Activated CD8-positive, alpha-beta memory T cell treated with anti-CD3 and anti-CD28 coated beads for 24 hours (primary cell): ENCODE measurements around the gene C4A.
A peak's percentile ranks its signal among the peaks of the same experiment; 100 is the strongest.
"Not testable (repeated sequence)": the region's sequence is repeated elsewhere in the genome, so short reads cannot be mapped to it uniquely, and the experiment has no call there.

Experiments
- DNase-seq: peaks from one replicate; pipeline ENCODE4 v3.0.0-alpha.2; 2020

Gene C4A

DNA sequence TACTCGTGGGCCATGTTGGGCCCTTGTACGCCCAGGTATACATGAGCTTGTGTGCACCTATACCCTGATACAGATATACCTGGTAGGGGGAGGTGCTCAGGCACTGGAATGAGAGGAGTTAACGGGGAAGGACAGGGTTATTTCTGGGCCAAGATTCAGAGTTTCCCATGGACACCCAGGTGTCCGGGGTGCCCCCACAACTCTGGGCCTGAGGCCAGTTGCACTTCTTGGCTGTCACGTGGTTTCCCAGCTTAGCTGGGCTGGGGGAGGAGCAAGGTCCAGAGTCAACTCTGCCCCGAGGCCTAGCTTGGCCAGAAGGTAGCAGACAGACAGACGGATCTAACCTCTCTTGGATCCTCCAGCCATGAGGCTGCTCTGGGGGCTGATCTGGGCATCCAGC, at the start of gene C4A:
C4A (plus strand) TSS at position 314 of the 400 bp plus-strand sequence; CDS start at position 365, 51 bp downstream.
- DNase-seq = not testable (repeated sequence)

DNA sequence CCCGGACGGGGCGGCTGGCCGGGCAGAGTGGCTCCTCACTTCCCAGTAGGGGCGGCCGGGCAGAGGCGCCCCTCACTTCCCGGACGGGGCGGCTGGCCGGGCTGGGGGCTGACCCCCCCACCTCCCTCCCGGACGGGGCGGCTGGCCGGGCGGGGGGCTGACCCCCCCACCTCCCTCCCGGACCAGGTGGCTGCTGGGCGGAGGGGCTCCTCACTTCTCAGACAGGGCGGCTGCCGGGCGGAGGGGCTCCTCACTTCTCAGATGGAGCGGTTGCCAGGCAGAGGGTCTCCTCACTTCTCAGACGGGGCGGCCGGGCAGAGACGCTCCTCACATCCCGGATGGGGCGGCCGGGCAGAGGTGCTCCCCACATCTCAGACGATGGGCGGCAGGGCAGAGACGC, 49.7 kb upstream of the C4A start:
- DNase-seq = not testable (repeated sequence)

DNA sequence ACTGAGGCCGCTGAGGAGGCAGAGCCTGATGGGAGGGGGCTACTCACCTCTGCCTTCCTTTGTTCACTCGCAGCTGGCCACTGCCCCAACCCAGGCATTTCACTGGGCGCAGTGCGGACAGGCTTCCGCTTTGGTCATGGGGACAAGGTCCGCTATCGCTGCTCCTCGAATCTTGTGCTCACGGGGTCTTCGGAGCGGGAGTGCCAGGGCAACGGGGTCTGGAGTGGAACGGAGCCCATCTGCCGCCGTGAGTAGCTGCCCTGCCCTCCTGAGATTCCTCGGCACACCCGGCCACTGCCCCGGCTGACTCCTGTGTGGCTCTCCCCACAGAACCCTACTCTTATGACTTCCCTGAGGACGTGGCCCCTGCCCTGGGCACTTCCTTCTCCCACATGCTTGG, 48.3 kb upstream of the C4A start:
- DNase-seq = no peak

DNA sequence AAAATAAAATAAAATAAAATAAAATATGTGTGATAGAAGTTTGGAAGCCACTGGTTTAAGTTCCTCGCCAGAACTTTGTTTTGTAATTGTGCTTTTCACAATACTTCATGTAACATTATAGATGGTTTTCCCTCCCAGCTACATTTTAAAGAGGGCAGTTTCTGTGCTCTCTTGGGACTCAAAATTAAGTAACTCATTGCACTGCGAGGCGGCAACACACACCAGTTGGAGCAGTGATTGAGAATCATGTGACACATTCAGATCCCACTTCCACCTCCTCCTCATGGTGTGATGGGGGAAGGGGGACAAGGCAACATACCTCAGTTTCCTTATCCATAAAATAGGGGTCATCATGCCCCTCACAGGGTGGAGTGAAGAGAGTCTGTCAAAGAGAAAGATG, 46.8 kb upstream of the C4A start:
- DNase-seq = no peak

DNA sequence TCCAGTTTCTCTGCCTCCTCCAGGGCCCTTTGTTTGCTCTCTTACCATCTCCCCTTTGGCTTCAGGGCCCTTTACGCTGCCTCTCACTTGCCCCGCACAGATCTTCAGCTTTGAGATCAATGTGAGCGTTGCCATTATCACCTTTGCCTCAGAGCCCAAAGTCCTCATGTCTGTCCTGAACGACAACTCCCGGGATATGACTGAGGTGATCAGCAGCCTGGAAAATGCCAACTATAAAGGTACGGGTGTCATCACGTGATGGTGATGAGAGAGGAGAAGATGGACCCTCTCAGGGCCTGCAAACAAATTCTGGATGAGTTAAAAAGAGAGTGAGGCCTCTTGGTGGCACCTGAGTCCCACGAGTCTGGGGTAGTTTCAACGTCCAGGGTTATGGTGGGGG, 46.0 kb upstream of the C4A start:
- DNase-seq = no peak

DNA sequence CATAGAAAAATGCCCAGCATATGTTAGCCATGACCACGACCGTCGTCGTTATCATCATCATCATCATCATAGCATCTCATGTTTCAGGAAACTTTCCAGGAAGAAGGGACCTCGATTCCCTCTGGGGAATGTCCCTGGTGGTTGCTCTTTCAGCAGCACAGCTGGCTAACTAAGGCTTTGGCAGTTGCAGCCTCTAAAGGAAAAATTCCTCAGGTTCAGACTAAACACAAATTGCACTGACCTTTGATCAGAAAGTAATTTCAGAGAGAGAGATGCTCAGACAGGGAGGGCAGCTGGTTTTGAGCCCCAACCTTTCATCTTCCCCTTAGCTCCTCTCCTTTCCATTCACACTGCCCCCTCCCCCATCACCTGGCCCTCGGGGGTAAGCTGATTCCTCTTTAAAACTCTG, 41.6 kb upstream of the C4A start:
- no peak for DNase-seq

DNA sequence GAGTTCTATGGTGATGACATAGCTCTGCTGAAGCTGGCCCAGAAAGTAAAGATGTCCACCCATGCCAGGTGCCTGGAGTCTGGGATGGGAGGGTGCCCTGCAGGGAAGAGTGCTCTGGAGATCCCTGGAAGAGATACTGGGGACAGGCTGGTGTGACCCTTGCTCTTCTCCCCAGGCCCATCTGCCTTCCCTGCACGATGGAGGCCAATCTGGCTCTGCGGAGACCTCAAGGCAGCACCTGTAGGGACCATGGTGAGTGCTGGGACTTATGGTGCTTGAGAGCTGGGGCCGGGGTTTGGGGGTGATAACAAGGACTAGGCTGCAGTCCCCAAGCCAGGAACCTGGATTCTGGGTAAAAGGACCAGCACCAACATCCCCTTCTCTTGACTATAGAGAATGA, 38.1 kb upstream of the C4A start:
- DNase-seq = no peak

DNA sequence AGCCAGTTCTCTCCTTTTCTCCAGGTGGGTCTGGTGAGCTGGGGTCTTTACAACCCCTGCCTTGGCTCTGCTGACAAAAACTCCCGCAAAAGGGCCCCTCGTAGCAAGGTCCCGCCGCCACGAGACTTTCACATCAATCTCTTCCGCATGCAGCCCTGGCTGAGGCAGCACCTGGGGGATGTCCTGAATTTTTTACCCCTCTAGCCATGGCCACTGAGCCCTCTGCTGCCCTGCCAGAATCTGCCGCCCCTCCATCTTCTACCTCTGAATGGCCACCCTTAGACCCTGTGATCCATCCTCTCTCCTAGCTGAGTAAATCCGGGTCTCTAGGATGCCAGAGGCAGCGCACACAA, 36.7 kb upstream of the C4A start:
- no peak for DNase-seq

DNA sequence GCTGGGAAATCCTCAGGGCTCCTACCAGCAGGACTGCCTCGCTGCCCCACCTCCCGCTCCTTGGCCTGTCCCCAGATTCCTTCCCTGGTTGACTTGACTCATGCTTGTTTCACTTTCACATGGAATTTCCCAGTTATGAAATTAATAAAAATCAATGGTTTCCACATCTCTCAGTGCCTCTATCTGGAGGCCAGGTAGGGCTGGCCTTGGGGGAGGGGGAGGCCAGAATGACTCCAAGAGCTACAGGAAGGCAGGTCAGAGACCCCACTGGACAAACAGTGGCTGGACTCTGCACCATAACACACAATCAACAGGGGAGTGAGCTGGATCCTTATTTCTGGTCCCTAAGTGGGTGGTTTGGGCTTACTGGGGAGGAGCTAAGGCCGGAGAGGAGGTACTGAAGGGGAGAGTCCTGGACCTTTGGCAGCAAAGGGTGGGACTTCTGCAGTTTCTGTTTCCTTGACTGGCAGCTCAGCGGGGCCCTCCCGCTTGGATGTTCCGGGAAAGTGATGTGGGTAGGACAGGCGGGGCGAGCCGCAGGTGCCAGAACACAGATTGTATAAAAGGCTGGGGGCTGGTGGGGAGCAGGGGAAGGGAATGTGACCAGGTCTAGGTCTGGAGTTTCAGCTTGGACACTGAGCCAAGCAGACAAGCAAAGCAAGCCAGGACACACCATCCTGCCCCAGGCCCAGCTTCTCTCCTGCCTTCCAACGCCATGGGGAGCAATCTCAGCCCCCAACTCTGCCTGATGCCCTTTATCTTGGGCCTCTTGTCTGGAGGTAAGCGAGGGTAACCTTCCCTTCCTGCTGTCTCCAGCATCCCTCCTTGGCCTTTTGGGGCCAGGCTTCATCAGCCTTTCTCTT, 36.1 kb upstream of the C4A start, which contains the start of gene CFB:
CFB (plus strand) TSS at position 589 of the 863 bp plus-strand sequence; CDS start at position 716, 127 bp downstream.
- DNase-seq = no peak

DNA sequence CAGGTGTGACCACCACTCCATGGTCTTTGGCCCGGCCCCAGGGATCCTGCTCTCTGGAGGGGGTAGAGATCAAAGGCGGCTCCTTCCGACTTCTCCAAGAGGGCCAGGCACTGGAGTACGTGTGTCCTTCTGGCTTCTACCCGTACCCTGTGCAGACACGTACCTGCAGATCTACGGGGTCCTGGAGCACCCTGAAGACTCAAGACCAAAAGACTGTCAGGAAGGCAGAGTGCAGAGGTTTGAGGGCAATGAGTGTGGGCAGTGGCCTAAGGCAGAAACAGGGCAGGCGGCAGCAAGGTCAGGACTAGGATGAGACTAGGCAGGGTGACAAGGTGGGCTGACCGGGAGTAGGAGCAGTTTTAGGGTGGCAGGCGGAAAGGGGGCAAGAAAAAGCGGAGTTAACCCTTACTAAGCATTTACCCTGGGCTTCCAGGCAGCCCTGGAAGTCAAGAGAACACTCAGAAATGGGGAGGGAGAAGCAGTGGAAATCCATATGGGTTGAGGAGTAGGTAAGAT, 35.4 kb upstream of the C4A start:
- no peak for DNase-seq

DNA sequence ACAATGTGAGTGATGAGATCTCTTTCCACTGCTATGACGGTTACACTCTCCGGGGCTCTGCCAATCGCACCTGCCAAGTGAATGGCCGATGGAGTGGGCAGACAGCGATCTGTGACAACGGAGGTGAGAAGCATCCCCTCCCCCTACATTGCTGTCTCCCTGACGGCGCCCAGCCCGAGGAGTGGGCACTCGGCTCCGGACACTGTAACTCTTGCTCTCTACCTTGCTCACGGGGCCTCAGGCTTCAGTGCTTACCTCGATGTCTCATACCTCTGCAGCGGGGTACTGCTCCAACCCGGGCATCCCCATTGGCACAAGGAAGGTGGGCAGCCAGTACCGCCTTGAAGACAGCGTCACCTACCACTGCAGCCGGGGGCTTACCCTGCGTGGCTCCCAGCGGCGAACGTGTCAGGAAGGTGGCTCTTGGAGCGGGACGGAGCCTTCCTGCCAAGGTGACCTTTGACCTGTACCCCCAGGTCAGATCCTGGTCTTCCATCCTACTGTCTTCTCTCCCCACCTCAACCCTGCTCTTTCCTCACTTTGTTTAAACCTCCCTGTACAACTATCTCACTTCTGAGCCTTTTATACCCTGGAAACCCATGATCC, 34.7 kb upstream of the C4A start:
- DNase-seq = no peak

DNA sequence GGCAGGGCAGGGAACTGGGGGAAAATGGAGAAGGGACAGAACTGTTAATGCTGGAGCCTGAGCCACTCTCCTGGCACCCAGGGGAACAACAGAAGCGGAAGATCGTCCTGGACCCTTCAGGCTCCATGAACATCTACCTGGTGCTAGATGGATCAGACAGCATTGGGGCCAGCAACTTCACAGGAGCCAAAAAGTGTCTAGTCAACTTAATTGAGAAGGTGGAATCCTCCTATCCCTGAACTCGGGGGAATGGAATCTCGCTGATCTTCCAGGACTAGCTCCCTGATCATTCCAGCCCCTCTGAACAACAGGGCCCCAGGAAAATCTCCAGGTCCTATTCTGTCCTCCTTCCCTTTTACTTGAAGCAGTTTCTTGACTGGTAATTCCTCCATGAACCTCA, 34.0 kb upstream of the C4A start:
- no peak for DNase-seq

DNA sequence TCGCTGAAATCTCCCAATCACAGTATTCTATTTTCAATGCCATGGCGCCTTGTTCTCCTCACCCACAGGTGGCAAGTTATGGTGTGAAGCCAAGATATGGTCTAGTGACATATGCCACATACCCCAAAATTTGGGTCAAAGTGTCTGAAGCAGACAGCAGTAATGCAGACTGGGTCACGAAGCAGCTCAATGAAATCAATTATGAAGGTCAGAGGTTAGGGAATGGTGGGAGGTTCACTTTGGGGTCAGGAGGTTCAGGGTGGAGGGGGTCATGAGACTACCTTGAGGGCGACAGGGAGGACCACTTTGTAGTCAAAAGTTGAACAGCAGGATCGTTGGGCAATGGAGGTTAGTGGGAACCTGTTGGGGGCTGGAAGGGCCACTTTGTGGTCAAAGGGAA, 33.6 kb upstream of the C4A start:
- no peak for DNase-seq

DNA sequence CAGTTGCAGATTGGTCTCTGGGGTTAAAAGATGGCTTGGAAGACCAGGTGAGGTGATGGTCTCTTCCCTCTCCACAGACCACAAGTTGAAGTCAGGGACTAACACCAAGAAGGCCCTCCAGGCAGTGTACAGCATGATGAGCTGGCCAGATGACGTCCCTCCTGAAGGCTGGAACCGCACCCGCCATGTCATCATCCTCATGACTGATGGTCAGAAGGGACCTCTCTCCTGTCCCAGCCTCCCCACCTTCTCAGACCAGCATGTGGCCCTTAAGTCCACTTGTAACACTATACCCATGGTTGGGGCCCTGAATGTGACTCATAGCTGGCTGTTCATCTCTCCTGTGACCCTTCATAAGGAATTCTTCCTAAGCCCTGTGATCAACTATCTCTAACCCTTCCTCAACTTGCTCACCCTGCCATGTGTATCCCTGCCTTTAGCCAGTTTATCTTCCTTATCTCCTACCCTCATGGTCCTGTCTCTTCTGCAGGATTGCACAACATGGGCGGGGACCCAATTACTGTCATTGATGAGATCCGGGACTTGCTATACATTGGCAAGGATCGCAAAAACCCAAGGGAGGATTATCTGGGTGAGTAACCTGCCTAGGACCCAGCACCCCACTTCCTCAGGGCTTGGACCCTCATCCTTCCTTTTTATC, 33.0 kb upstream of the C4A start:
- no peak for DNase-seq

DNA sequence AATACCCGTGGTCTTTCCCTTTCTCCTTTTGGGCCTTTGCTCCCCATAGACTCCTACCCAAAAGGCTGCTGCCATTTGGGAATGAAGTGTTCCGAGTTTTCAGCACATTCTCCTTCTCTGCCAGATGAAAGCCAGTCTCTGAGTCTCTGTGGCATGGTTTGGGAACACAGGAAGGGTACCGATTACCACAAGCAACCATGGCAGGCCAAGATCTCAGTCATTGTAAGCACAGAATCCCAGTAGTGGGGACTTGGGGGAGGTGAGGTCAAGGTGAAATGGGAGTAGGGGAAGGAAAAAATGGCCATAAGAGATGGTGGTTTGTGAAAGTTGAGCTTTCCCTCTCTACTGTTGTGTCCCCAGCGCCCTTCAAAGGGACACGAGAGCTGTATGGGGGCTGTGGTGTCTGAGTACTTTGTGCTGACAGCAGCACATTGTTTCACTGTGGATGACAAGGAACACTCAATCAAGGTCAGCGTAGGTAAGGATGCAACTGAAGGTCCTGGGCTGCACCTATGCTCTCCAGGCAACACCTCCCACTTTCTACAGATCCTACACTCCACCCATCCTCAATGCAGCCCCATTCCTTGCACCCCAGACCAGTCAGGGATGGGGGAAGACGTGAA, 31.8 kb upstream of the C4A start:
- no peak for DNase-seq

DNA sequence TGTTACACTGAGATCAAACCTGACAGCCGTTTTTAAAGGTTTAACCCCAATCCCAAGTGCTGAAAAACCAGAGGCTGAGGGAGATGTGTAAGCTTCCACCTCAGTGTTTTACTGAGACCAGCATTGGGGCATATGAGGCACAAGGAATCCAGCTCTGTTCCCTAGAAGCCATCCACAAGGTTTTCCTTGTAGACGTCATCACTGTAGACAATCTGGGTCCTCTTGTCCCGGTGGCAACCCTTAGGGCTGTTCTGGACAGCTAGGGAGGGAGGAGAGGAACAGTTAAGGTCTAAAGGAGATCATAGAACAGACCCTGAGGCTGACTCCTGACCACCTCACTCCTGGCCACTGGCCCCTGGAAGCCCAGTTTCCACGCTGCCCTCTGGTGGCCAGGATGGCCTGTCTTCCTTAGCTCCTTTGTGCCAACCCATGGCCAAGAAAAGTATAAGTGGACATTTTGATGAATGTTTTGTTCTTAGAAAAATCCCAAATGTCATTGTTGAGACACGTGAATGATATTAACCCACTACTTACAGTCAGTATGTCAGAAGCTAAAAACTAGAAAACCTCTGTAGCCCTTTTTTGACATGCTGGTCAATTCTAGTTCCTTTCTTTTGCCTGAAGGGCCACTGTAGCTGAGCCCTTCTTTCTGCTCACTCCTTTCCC, 29.6 kb upstream of the C4A start:
- DNase-seq = peak; percentile 68

DNA sequence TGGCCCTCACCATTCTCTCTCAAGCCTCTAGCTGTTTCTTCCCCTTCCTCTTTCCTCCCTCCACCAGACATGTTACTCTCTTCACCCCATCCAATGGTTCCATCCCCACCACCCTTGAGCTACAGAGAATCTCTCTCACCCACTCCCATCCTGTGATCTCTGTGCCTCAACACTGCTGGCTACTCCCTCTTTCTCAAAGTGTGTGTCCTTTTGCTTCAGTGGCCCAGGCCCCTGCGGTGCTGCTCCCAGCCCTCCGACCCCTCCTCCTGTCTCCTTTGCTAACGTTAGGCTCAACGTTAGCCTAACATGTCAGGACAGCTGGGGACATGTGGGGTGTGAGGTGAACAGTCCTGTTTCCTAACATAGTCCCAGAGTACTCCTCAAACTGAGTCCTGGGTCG, 29.0 kb upstream of the C4A start:
- DNase-seq = no peak

DNA sequence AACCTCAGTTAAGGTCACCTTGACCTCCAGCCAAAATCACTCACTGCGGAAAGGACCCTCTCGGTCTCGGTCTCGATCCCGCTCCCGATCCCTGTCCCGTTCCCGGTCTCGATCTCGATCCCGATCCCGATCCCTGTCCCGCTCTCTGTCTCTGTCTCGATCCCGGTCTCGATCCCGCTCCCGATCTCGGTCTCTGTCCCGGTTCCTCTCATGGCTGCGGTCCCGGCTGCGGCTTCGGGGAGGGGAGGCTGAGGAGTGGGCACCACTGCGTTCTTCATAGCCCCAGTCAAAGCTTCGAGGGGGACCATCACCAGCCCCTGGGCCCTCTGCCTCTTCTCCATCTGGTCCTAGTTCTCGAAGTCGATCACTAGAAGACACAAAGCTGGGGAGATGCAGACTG, 27.3 kb upstream of the C4A start:
- no peak for DNase-seq

DNA sequence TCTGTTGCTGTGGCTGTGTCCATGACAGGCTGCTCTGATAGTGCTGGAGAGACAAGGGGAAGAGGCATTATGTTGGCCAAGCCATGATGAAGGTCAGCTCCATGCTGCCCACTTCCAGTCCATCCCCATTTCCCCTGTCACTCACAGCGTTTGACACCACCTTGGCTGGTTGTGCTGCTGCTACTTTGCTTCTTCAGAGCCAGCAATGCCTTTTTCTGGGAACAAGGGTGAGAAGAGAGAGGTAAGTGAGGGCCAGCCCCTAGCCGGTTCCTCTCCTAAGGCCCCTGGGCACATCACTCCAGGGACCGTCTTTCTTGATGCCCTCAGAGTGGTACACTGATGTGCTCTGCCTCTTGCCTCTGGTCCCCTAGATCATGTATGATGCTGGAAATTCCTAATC, 25.1 kb upstream of the C4A start:
- no peak for DNase-seq

DNA sequence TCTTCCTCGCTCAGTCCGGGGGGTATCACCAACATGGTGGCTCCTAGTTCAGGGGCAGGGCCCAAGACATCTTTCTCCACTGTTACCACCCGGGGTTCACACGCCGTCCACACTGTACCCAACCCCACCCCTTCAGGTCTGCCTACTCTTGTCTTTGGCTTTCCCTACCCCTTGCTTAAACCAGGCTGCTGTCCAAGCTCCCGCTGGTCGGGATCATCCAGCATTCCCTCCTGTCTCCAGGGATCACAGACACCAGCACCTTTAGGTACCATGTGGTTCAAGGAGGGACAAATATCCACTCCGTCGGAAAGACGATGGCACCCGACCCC, 23.5 kb upstream of the C4A start:
- DNase-seq = no peak

DNA sequence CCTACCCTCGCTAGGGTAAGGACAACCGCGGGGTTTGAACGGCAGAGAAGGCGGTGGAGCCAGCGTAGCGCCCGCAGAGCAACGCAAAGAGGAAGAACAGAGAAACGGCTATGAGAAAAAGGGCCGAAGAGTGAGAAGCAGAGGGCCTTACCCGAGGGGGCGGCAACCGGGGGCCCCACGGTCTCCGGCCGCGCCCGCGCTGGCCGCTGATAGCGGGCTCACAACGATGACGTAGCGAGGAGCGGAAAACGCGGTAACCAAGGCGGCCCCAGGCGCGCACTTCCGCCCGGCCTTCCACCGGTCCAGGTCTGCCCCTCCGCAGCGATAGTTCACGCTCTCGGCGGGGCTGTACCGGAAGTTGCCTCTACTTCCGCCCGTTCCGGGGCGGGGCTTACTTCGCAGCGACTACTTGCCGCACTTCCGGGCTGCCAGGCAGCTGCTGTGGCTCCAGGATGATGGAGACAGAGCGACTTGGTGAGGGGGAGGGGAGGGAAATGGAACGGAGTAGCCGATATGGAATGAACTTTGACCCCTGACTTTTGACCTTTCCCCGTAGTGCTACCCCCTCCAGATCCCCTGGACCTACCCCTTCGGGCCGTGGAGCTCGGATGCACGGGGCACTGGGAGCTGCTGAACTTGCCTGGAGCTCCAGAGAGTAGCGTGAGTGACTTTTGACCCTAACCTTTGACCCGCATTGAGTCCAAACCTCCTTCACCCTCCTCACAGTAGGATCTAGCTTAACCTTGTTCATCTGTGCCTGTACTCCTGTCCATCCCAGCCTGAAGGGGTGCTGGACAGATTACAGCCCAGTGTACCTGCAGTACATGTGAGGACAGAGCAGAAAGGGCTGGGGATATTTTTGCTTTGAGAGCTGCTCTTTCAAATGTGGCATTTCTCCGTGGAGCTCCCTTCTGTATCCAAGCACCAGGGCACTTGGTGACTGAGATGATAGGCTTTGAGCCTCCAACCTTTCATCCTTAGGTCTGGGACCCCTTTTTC, 22.8 kb upstream of the C4A start, which contains the start of the genes NELFE and SKIC2:
NELFE (minus strand) TSS at position 231 of the 999 bp plus-strand sequence. CDS start 525 bp downstream, outside the sequence.
SKIC2 (plus strand) TSS at position 435 of the 999 bp plus-strand sequence; CDS start at position 453, 18 bp downstream.
- DNase-seq = peak; percentile 98
